GM19238 (cell line): ENCODE results near the gene APEX1.
"Not testable (repeated sequence)": the region's sequence is repeated elsewhere in the genome, so short reads cannot be mapped to it uniquely, and the experiment has no call there.

Experiments used
- DNase-seq: peaks from one replicate; pipeline ENCODE4 v3.0.0; 2011; ENCODE audit warnings: low spot score; ENCODE audit not compliant: insufficient read length

The APEX1 gene

DNA sequence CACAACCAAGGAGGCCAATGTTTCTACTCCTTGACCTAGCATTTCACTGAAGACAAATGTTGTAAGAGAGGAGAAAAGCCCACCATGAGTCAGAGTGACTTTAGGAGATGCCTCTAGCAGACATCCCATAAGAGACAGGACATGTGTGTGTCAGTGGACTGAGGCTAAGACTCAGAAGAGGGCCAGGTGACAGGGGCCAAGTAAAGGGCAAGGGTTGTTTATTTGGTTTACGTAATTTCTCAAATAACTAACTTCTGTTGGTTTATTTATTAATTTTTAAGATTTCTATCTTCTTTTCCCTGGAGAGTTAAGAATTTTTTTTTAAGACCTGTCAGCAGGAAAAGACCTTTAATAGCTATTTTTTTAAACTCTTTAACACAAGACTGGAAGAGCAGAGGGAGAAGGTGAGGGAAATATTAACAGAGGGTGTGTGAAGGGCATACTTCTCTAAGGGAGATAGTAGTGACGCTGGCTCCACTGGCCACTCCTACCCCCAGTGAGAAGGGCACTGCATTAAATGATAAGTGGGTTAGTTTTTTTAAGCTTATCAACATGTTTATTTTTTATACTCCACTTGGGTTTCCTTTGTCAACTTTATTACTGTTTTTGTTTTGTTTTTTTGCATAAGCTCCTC is 17.6 kb downstream of the APEX1 start:
- no peak for DNase-seq

DNA sequence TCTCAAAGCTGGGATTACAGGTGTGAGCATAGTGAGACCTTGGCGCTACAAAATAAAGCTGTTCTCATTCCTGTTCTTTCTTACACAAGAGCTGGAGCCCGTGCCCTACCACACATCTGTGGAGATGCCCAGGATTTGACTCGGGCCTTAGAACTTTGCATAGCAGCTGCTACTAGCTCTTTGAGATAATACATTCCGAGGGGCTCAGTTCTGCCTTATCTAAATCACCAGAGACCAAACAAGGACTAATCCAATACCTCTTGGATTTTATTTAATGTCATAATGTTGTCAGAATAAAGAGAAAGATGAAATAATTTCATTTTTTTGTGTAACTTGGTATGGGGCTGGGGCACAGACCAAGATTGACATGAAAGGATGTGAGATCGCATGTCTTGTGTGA is 21.8 kb downstream of the APEX1 start:
- DNase-seq, result no peak

DNA sequence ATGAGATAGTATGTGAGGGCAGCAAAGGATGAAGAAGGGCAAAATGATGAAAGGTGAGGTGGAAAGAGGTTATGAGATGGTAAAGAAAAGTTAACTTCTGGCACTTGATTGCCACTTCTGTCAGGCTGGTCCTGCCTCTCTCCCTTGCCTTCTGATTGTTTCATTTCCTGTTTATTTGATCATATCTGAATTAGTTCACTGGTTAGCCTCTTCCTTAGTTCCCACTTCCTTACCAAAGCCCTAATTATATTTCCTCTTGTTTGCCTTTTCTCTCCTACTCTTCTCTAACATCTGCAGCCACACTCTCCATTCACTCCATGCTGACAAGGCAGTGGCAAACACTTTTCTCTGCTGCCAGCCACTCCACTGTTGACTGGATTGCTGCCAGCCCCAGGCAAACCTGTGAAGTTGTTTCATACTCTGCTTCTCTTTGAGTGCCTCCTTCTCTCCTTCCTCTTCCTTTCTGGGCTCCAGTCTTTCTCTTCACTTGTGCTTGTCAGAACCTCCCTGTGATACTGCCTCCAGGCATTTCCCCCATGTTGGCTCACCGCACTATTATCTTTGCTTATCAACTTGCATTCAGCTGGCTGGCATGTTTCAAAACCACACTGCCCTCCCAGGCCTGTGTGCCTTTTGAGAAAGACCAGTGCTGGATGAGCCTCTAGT is 22.3 kb downstream of the APEX1 start:
- DNase-seq, result no peak

DNA sequence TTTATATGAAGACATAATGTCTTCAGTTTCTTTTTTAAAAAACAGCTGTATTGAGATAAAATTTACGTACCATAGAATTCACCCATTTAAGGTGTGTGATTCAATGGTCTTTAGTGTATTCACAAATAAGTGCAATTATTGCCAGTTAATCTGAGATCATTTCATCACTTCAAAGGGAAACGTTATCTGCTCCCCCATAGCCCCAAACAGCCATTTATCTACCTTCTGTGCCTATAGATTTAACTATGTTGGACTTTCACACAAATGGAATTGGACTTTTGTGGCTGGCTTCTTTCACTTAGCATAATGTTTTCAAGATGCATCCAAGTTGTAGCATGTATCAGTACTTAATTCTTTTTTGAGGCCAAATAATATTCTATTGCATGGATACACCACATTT is 23.9 kb downstream of the APEX1 start:
- no peak for DNase-seq

DNA sequence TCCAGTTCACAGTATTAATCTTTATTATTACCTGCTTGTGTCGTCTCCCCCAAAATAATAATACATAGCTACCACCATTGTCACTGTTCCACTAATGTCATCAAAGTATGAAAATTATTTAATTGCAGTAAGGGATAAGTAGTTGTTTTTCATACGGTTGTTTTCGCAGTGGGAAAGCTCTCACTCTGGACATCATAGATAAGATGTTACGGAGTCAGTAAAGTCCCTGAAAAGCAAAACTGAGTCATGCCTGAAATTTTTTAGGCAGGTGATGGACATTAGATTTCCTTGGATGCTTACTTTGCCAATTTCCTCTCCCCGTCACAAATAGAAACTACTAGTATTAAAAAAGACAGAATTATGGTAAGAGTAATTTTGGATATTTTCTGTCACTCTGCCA is 27.4 kb downstream of the APEX1 start:
- no peak for DNase-seq

DNA sequence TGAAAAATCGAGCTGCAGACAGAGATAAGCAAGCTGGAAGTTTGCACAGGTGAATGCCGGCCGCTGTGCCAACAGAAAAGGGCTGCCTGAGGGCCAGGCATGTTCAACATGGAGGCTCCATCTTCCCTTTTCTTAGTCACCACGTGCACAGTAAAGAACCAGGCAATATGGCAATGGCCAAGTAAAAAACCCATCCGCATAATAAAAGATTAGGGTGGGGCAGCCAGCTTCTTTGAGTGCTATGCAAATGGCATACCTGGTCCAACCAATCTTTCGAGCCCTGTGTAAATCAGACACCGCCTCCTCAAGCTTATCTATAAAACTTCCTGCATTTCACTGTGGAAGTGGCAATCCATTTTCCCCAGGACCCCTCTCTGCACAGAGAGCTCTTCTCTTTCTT is 30.9 kb downstream of the APEX1 start:
- no peak for DNase-seq

DNA sequence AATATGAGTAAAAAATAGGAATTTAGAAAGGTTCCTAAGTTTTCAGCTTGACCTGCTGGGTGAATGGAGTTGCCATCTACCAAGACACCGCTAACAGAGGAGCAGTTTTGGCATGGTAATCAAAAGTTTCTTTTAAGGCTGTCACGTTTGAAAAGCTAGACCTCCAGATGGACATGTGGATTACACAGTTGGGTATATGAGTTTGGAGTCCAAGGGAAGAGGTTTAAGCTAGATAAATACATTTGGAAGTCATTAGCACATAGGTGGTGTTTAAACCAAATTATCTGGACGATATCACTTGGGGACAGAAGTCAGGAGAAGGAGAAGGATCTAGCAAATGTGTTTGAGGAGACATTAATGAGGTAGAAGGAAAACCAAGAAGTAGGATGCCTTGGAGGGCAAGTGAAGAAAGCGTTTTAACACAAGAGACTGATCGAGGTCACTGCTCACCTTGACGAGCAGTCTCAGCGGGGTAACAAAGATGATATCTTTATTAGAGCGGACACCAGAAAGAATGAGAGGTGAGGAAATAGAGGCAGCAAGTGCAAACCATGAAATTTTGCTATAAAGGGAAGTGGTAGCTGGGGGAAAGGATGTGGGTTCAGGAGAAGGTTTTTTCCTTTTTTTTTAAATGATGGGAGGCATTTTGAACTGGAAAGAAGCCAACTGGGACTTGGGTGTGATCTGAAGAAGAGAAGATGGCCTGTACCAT is 31.8 kb downstream of the APEX1 start:
- no peak for DNase-seq

DNA sequence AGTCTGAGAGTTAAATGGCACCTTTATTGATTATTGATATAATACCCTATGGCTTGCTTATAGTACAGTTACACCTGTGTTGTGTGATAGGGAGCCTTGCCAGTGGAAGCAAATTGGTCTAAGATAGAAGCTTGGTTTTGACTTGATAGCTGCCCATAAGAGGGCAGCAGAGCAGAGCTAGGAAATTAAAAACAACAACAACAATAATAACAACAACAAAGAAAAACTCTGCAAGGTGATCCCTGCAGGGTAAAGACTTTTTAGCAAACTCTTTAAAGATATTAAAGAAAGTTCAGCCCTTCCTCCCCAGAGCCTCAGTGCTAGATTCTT is 32.3 kb downstream of the APEX1 start:
- no peak for DNase-seq

DNA sequence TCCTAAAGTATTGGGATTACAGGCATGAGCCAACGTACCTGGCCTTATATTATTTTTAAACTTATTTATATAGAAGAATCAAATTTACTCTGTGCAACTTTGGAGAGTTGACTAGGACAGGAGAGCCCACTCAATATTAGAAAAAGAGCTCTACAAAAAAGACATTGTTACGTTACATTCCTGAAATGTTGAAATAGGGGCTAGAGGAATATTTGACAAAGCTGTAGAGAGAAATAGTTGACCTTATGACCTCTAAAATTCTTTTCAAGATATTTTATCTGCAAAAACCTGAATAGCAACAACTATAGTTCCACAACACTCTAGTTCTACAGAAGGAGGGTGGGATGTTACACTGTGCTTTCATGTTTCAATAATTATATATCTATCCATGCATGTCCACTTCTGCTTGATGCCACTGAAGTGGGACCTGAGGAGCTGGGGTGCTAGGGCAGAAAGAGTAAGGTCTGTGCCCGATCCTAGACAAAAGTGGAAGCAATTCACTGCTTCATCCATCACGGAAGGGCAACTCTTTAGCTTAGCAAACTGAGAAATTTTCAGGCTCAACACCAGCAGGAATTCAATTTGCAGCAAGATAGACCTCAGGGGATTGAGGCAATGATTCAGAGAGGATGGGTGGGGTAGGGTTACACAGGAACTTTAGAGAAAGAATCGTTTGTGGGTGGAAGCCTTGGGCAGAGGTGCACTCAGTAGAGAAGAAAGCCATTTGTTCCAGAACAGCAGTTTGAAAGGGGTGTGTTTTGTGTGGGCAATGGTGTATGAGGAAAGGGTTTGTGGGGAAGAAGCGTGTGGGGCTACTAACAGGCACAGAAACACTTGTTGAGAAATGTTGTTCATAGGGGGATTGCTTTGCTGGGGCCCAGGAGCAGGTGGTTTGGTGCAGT is 34.3 kb downstream of the APEX1 start:
- no peak for DNase-seq

DNA sequence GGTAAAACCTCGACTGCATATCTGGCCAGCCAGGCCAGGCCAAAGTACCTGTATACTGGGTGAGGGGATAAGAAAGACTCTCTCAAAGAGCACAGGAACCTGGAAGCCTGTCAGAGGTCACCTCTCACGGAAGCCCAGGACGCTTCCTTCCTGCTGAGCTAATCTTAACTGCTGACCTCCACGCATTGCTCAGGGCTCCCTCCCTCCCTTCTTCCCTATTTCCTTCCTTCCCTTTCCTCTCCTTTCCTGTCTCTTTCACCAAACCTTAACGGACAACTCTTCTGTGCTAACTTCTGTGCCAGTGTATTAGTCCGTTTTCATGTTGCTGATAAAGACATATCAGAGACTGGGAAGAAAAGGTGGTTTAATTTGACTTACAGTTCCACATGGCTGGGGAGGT is 35.5 kb downstream of the APEX1 start:
- no peak for DNase-seq

DNA sequence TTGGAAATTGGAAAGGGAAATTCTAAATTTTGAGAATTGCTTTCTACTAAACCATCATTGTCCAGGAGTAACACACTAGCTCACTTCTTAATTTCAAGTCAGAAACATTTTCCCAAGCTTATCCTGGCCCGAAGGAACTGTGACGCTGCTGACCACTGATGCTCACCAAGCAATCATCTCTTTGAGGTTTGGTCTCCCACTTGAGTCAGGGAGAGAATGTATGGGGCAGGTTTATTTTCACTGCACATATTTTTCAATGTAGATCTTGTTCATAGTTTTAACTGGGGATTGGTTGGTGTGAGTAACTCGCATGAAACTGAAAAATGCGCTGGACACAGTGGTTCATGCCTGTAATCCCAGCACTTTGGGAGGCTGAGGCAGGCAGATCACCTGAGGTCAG is 37.5 kb downstream of the APEX1 start:
- DNase-seq, result no peak

DNA sequence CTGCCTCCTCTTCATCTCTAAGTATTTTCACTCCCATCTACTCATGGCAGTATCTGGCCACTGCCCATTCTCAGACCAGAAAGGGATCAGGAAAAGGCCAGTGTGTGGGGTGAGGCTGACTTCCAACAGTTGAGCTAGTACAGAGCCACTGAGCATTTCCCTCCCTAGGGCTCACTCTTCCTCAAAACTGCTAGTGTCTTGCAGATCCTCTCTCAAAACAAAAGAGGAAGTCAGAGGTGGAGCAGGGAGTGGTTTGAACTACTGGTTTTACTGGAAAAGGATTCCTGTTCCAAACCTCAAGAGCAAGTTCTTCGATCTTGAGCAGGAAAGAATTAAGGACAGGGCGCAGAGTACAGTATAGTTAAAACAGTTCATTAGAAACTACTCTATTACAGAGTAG is 38.6 kb downstream of the APEX1 start:
- no peak for DNase-seq

DNA sequence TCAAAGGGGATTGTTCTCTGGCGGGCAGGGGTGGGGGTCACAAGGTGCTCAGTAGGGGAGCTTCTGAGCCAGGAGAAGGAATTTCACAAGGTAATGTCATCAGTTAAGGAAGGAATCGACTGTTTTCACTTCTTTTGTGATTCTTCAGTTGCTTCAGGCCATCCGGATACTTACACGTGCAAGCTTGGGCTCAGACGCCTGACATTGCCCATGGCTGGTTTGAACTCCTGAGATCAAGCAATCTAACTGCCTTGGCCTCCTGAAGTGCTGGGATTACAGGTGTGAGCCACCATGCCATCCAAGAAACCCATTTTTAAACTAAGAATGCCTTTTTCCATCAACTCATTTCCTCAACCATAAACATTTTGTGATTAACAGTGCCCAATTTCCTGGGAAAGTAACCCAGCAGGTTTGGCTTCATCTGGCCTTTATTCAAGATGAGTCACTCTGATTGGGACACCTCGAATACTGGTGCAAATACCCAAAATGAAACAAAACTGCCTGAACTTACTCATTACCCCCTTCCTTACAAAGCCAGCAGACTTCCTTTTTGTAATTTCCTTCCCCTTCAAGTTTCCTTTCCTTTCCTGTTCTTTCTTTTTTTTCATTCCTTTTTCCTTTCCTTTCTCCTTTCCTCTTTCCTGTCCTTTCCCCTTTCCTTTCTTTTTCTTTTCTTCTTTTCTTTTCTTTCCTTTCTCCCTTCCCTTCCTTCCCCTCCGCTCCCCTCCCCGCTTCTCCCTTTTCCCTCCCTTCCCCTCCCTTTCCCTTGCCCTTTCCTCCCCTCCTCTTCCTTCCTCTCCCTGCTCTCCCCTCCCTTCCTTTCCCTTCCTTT is 40.1 kb downstream of the APEX1 start:
- no peak for DNase-seq

DNA sequence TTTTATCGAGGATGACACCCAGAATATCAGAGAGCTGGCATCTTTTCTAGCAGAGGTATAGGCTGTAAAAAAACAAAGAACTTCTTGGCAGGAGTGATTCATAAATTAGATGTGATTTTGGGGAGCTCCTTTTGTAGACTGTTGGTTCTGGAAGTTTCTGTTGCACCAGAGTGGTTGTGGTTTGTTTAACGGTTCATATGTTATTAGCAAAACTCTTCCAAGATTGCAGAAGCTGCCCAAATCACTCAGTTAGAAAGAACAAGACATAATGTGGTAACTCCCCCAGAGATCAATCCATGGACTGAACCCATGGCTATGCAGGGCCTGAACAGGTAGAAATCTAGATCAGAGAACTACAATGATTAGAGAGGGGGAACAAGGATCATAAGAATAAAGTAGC is 43.6 kb downstream of the APEX1 start:
- no peak for DNase-seq

DNA sequence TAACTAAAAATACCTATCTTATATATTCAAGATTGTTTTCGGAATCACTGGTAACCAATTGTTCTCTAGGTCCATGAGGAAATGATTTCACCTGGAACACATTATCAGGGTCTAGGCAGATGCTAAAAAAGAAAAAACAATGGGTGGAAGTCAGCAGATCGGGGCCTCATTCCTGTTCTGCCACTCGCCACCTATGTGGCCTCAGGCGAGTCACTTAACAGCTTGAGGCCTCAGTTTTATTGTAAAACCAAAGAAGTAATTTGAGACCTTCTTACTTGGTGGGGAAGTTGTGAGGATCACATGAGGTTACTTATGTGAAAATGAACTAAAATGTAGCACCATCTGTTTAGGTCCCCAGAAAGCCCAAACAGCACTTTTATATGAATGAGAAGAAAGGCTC is 44.1 kb downstream of the APEX1 start:
- no peak for DNase-seq

DNA sequence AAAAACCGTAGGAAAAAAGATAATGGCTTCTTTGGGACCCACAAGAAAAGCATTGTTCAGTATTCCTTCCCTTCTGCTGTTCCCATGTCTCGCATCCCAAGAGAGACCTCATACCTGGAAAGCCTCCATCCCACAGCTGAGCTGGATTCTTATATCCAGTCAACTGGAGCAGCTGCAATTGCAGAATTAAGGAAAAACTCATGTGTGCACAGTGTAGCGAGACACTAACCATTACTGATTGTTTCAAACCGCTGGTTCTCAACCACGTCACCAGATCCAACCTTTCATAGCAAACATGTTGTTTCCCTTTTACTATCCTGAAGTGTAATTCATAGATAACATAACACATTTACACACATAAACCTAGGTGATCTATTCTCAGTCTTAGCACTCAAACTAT is 44.9 kb downstream of the APEX1 start:
- no peak for DNase-seq

DNA sequence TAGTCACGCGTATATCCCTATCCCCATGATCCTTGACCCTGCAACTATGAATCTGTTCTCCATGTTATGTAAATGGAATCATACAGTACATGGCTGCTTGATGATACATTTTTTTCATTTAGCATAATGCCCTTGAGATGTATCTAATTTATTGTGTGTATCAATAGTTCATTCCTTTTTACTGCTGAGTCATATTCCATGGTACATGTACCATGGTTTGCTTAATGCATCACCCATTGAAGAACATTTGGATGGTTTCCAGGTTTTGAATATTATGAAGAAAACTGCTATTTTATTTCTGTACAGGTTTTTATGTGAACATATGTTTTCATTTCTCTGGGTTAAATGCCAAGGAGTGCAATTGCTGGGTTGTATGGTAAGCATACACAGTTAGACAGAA is 46.3 kb downstream of the APEX1 start:
- no peak for DNase-seq

DNA sequence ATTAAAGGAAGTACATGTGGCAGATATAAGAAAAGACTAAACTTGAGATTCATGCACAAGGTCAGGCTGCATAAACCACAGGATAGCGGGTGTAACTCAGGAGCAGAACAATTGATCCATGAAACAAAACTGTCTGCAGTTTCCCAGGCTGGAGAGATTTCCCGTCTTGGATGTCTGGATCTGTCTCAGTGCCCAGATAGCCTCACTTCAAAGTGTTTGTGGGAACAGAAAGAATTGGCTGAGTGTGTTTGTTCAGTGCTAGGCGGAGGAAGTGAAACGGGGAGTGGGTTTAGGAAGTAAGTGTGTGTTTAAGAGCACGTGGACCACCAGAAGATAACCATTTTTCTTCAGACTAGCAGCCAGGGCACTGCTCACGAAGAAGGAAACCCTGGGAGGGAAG is 48.9 kb downstream of the APEX1 start:
- no peak for DNase-seq

DNA sequence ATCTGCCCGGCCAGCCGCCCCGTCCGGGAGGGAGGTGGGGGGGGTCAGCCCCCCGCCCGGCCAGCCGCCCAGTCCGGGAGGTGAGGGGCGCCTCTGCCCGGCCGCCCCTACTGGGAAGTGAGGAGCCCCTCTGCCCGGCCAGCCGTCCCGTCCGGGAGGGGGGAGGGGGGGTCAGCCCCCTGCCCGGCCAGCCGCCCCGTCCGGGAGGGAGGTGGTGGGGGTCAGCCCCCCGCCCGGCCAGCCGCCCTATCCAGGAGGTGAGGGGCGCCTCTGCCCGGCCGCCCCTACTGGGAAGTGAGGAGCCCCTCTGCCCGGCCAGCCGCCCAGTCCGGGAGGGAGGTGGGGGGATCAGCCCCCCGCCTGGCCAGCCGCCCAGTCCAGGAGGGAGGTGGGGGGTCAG is 51.2 kb downstream of the APEX1 start:
- not testable (repeated sequence) for DNase-seq

DNA sequence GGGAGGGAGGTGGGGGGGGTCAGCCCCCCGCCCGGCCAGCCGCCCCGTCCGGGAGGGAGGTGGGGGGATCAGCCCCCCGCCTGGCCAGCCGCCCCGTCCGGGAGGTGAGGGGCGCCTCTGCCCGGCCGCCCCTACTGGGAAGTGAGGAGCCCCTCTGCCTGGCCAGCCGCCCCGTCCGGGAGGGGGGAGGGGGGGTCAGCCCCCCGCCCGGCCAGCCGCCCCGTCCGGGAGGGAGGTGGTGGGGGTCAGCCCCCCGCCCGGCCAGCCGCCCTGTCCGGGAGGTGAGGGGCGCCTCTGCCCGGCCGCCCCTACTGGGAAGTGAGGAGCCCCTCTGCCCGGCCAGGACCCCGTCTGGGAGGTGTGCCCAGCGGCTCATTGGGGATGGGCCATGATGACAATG is 51.7 kb downstream of the APEX1 start:
- DNase-seq, result not testable (repeated sequence)
